Measurements from ENCODE around the gene TBL1XR1. TPM values are rescaled to one million over a fixed set of nuclear protein-coding genes. Genes with fewer than 3 reads are reported as not detected.
A peak's percentile ranks its signal among the peaks of the same experiment; 100 is the strongest.

Gene TBL1XR1
- total RNA-seq, 1 experiment from 2014 or later = 175 TPM

GRCh38 chr3:177071496-177072156 lies 125.7 kb downstream of the TBL1XR1 start:
- H4K20me1 ChIP-seq (ENCODE audit: control insufficient read depth, insufficient read depth, insufficient read length) = no peaks in the 10 kb centered on the region

More at GRCh38 chr3:177071496-177072156, 125.7 kb downstream of the TBL1XR1 start:
- no peak overlapping the region for H2AK5ac ChIP-seq (ENCODE audit: insufficient read length, low read length)
- H3K9ac ChIP-seq (ENCODE audit: extremely low read depth, insufficient read length, low read length) = no peak overlapping the region
- Mint-ChIP-seq H3K9me3 (no peaks in the 10 kb centered on the region), H3K4me1 (peaks cover 34 to 40% of the 10 kb centered on the region in 2 experiments), H3K27ac (peak overlapping the region in 1 of 3 experiments; percentile 37; a peak in 3 of 7 replicates), H3K36me3 (ENCODE audit: insufficient read depth in 1 of 3, low read depth in 3 of 3) (peaks cover 9 to 12% (median 11%) of the 10 kb centered on the region in 3 experiments; a peak in 6 of 7 replicates), H3K4me3 (no peak overlapping the region), H3K27me3 (ENCODE audit: low read depth) (no peaks in the 10 kb centered on the region)
- no peak overlapping the region for H3K56ac ChIP-seq (ENCODE audit: insufficient read length, low read depth, low read length)
- no peak overlapping the region for H3T11ph ChIP-seq (ENCODE audit: low read length)
- WGBS (ENCODE audit: extremely low coverage, insufficient read length, low lambda C conversion rate) = no CpG with 5 or more reads among the region's 4 CpGs
- no peak overlapping the region for H3K23ac ChIP-seq (ENCODE audit: insufficient read length, low read depth, low read length)
- no peak overlapping the region for H3K27ac ChIP-seq (ENCODE audit: insufficient read length, low read depth, low read length)
- H4K8ac ChIP-seq (replicated peaks; ENCODE audit: insufficient read length, low read depth, low read length) = no peak overlapping the region
- no peak overlapping the region for H2BK12ac ChIP-seq (ENCODE audit: insufficient read length, low read depth, low read length)
- H3K9me3 ChIP-seq (ENCODE audit: control insufficient read depth, low read depth, low read length) = no peaks in the 10 kb centered on the region
- H3K79me2 ChIP-seq (ENCODE audit: insufficient read depth, low read length) = peaks cover 26% of the 10 kb centered on the region
- no peak overlapping the region for H2BK120ac ChIP-seq (ENCODE audit: low read depth, low read length, poor library complexity, severe bottlenecking)
- no peak overlapping the region for H4K91ac ChIP-seq (ENCODE audit: insufficient read length, low read depth, low read length)
- H3K18ac ChIP-seq (ENCODE audit: insufficient read length, low read depth, low read length) = no peak overlapping the region
- no peak overlapping the region for H3K4me2 ChIP-seq (ENCODE audit: insufficient read depth, insufficient read length, low read length)
- no peak overlapping the region for H2BK20ac ChIP-seq (ENCODE audit: low read depth, low read length, poor library complexity, severe bottlenecking)
- TF ChIP-seq CTCF (conservative IDR thresholded peaks at IDR 0.05) = no peak
- H4K5ac ChIP-seq (ENCODE audit: insufficient read length, low read depth, low read length) = no peak overlapping the region
- no peak overlapping the region for H2AFZ ChIP-seq (ENCODE audit: low read length)
- H3K23me2 ChIP-seq (ENCODE audit: insufficient read length, low read depth, low read length, poor library complexity, severe bottlenecking) = no peaks in the 10 kb centered on the region
- H2BK5ac ChIP-seq (ENCODE audit: insufficient read length, low read length) = no peak overlapping the region
- peaks cover 15% of the 10 kb centered on the region; the same call in 1 of the 2 replicates for H3K4me1 ChIP-seq (ENCODE audit: insufficient read depth, low read length)
- no peak overlapping the region for H2BK15ac ChIP-seq (ENCODE audit: low read depth, low read length)
- no peak overlapping the region for H3K14ac ChIP-seq (ENCODE audit: insufficient read depth, low read length)
- H3K4ac ChIP-seq (ENCODE audit: low read depth, low read length) = no peak overlapping the region
- no peaks in the 10 kb centered on the region for H3K27me3 ChIP-seq (ENCODE audit: insufficient read depth, low read length)
- H3K79me1 ChIP-seq (ENCODE audit: insufficient read depth, low read depth, low read length, poor library complexity, severe bottlenecking) = peaks cover 13% of the 10 kb centered on the region
- DNase-seq = no peak

Measured in H9 (cell line).